ENCODE results near the gene SOD1.

DNA sequence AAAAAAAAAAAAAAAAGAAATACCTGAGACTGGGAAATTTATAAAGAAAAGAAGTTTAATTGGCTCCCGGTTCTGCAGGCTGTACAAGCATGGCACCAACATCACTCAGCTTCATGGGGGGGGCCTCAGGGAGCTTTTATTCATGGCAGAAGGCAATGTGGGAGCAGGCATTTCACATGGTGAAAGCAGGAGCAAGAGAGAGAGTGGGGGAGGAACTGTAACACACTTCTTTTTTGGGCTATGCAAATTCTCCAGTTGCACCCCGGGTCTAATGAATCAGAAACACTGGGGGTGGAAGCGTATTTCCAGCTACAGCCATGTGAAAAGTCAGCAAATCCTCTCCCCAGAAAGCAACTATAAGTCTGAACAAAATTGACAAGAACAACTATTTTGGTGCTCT lies 11.8 kb upstream of the SOD1 start:
- TF ChIP-seq, protein P1, sequence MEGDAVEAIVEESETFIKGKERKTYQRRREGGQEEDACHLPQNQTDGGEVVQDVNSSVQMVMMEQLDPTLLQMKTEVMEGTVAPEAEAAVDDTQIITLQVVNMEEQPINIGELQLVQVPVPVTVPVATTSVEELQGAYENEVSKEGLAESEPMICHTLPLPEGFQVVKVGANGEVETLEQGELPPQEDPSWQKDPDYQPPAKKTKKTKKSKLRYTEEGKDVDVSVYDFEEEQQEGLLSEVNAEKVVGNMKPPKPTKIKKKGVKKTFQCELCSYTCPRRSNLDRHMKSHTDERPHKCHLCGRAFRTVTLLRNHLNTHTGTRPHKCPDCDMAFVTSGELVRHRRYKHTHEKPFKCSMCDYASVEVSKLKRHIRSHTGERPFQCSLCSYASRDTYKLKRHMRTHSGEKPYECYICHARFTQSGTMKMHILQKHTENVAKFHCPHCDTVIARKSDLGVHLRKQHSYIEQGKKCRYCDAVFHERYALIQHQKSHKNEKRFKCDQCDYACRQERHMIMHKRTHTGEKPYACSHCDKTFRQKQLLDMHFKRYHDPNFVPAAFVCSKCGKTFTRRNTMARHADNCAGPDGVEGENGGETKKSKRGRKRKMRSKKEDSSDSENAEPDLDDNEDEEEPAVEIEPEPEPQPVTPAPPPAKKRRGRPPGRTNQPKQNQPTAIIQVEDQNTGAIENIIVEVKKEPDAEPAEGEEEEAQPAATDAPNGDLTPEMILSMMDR (IDR thresholded peaks at IDR 0.05; ENCODE audit: extremely low read depth in 1 of 2, insufficient read depth in 1 of 2, low read depth in 1 of 2, low read length in 2 of 2), result no peak
- TF ChIP-seq POLR2AphosphoS5 (IDR thresholded peaks at IDR 0.05; ENCODE audit: insufficient read depth, low read depth, low read length), result no peak
- no peak for TF ChIP-seq MYC (IDR thresholded peaks at IDR 0.05; ENCODE audit: low read depth, low read length)
- no peak for TF ChIP-seq JUN (IDR thresholded peaks at IDR 0.05; ENCODE audit: borderline replicate concordance, insufficient read depth, insufficient read length, low read depth)

All from endothelial cell of umbilical vein (primary cell).